Measurements from ENCODE around the gene RING1.
A peak's percentile ranks its signal among the peaks of the same experiment; 100 is the strongest.

The RING1 gene

GRCh38 chr6:33208091-33208967 is at the start of gene RING1:
Gene RING1 (plus strand): TSS chr6:33208500. CDS start chr6:33208823, 323 bp downstream.
- peak; percentile 71 to 86 (median 80) for DNase-seq

GRCh38 chr6:33160096-33160495 is 48.2 kb upstream of the RING1 start:
- DNase-seq: no peak

- no peak for DNase-seq
Observed at GRCh38 chr6:33160728-33161344, 47.5 kb upstream of the RING1 start.

GRCh38 chr6:33161354-33162331 is 46.7 kb upstream of the RING1 start:
- peak; percentile 65 to 78 (median 71) for DNase-seq

- no peak for DNase-seq
Observed at GRCh38 chr6:33163540-33163939, 44.8 kb upstream of the RING1 start.

- no peak for DNase-seq
Observed at GRCh38 chr6:33164176-33164575, 44.1 kb upstream of the RING1 start.

GRCh38 chr6:33164665-33165373 is 43.5 kb upstream of the RING1 start:
- no peak for DNase-seq

- DNase-seq: no peak
Observed at GRCh38 chr6:33165581-33166258, 42.6 kb upstream of the RING1 start.

- DNase-seq: no peak
Observed at GRCh38 chr6:33166363-33166762, 41.9 kb upstream of the RING1 start.

GRCh38 chr6:33166811-33167210 is 41.5 kb upstream of the RING1 start:
- no peak for DNase-seq

GRCh38 chr6:33167374-33168283 is 40.7 kb upstream of the RING1 start:
- no peak for DNase-seq

GRCh38 chr6:33168284-33168601 is 40.1 kb upstream of the RING1 start:
- no peak for DNase-seq

- no peak for DNase-seq
Observed at GRCh38 chr6:33168639-33169038, 39.7 kb upstream of the RING1 start.

GRCh38 chr6:33169291-33170175 is 38.8 kb upstream of the RING1 start:
- DNase-seq: no peak

GRCh38 chr6:33170176-33171015 is 37.9 kb upstream of the RING1 start:
- DNase-seq: no peak

GRCh38 chr6:33171016-33171879 is 37.1 kb upstream of the RING1 start:
- no peak for DNase-seq

- no peak for DNase-seq
Observed at GRCh38 chr6:33171880-33172687, 36.2 kb upstream of the RING1 start.
